Stimulated activated CD4-positive, alpha-beta T cell treated with anti-CD3 and anti-CD28 coated beads, Interleukin-1b, Interleukin-23, amount 100 ng/mL, for 48 hours (primary cell): ENCODE measurements around the gene PPP1R1A.

Experiments
- DNase-seq: peaks from one replicate; pipeline ENCODE4 v3.0.0-alpha.2; 2020

PPP1R1A gene

DNA sequence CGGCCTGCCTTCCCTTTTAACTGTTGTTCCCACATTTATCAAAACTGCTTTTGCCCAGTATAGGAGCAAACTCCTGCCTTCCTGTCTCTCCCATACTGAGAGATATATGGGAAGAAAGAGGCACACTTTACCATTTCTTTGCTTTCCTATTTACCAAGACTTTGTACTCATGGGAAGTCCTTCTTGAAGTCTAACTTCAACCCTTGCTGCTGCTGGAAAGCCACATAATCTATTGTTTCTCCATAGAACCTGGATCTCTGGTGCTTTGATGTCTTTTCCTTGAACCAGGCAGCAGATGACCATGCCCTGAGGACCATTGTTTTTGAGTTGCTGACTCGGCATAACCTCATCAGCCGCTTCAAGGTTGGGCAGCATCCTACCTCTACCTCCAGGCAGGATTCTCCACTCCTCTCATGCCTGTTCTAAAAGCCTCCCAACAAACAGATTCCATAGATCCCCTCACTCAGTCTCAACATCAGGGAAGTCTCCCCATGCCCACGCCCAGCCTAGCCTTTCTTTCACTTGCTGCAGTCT is 18.4 kb downstream of the PPP1R1A start:
- DNase-seq: no peak

- no peak for DNase-seq
These were observed 19.4 kb downstream of the PPP1R1A start for GRCh38 chr12:54569072-54569471.

GRCh38 chr12:54566792-54567191 is 21.7 kb downstream of the PPP1R1A start:
- DNase-seq: no peak

GRCh38 chr12:54565986-54566544 is 22.4 kb downstream of the PPP1R1A start:
- no peak for DNase-seq

DNA sequence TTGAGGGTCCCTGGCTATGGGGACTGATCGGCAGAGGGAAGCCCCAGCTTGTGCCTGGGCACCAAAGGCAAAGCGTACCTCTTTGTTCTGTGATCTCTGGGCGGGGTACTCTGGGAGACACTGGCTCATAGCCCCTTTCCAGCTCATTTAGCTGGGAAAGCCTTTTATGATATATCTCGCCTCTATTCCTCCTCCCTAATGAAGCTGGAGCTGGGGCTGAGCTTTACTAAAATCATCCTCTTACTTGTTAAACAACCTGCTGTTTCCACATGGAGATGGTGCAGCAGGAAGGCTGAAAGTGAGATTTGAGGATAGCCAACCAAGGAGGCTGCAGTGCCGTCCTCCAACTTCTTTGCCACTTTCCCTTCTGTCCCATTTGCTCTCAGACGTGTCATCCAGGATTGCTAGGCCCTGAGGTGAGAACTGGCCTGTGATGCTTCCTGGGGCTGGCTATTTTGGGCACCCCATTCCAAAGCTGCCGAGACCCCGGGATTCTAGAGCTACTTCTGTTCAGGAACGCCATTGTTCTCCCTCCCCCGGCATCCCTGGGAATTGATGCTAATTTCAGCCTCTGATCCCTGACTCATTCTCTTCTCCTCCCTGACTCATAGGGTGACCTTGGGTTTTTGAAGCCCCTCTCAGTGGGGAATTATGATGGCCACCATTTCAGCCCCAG is 23.0 kb downstream of the PPP1R1A start:
- no peak for DNase-seq

DNA sequence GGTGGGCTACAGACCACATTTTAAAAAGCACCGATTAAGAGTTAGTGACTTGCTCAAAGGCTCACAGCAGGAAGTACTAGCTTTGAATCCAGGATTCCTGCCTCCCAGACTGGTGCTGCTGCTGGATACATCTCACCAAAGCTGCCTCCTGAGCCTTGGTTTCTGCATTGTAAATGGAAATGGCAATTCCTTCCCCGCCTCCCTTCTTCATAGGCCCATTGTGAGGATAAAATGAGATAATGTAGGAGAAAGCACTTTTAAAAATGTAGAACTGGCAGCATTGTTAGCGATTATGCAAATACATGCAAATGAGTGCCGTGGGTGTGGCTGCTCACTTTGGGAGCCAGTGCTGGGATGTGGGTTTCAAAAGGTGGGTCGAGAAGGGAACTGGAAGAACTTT is 23.7 kb downstream of the PPP1R1A start:
- DNase-seq: no peak

DNA sequence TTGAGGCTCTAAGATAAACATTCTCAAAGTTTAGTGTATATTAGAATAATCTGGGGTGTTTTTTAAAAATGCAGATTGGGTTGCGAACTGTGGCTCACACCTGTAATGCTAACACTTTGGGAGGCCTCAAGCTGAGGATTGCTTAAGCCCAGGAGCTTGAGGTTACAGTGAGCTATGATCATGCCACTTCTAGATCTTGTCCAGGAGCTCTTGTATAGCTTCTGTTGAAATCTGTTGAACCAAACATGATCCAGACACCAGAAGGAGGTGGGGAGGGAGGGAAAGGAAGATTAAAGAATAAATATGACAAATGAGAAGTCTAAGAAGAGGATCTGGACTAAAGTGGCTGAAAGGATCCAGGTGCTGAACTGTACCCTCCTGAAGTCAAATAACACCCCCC is 24.7 kb downstream of the PPP1R1A start:
- DNase-seq: no peak

DNA sequence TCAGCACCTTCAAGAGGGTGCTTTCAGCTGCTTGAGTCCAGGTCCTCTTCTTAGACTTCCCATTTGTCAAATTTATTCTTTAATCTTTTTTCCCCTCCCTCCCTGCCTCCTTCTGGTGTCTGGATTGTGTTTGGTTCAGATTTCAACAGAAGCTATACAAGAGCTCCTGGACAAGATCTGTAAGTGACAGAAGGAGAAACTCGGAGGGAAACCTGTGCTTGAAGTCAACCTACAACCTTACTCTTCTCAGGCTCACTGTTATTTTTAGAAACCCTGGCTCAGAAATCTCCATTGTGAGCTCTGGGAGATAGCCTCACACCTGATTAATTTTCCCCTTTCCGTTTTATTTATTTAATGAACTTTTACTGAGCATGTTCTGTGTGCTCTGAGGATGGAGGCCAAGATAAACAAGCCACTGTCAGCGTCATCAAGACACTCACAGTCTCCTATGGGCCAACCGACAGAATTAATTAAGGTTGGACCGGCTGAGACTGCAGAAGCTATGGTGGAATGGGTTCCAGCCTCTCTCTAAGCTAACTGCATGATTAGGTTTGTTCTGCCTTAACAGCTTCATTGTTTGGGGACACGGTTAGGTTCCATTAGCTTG is 25.6 kb downstream of the PPP1R1A start:
- DNase-seq: no peak

GRCh38 chr12:54561164-54561563 is 27.3 kb downstream of the PPP1R1A start:
- DNase-seq: peak; percentile 13

DNA sequence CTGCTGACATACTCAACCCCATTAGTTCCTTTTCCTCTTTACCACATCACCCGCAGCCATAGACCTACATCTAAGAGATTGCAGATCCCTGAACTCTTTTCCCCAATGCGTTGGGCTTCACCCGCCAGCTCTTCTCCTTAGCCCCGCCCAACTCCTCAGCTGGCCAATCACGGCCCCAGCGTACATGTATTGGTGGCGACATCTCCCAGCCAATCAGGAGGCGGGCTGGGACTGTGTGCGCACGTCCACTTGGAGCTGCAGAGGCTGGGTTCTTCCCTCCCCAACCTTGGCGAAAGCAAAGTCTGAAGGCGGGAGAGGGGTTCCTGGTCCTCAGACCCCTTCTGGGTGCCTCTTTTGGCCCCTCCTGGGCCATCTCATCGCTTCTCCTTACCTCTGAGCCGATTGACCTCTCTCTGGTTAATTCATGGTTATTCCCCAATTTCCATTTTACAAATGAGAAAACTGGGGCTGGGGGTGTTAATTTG is 28.0 kb downstream of the PPP1R1A start:
- peak; percentile 91 for DNase-seq

DNA sequence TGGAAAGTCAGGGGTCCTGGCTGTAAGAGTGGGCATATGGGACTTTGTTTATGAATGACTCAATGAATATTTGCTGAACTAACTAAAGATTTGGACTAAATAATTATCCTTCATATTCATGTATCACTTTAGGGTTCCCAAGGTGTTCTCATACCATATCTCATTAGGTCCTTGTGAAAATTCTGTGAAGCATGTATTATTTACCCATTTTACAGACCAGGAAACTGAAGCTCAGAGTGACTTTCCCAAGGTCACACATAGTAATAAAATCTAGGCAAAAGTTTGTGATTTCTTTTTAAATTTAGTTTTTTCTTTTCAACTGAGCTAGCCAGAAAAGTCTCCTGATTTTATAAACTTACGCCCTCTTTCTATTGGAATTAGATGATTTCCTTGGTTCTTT is 29.7 kb downstream of the PPP1R1A start:
- DNase-seq: no peak

DNA sequence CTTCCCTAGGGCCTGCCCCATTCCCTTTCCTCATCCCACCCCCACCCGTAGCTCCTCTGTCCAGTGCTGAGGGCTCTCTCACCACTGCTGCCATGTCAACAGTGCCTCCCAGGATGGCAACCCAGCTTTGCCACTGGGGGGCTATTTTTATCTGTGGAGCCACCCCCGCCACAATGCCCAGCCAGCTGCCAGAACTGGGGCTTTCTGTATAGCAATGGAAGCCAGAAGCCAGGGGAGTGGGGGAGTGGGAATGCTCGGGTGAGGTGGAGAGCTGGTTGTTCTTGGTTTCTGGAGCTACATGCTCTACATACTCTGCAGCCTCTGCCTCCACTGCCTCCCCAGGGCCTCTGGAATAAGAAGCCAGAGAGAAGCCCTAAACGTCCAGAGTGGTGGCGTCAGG is 30.1 kb downstream of the PPP1R1A start:
- DNase-seq: no peak

GRCh38 chr12:54555670-54556257 is 32.7 kb downstream of the PPP1R1A start:
- DNase-seq: no peak

DNA sequence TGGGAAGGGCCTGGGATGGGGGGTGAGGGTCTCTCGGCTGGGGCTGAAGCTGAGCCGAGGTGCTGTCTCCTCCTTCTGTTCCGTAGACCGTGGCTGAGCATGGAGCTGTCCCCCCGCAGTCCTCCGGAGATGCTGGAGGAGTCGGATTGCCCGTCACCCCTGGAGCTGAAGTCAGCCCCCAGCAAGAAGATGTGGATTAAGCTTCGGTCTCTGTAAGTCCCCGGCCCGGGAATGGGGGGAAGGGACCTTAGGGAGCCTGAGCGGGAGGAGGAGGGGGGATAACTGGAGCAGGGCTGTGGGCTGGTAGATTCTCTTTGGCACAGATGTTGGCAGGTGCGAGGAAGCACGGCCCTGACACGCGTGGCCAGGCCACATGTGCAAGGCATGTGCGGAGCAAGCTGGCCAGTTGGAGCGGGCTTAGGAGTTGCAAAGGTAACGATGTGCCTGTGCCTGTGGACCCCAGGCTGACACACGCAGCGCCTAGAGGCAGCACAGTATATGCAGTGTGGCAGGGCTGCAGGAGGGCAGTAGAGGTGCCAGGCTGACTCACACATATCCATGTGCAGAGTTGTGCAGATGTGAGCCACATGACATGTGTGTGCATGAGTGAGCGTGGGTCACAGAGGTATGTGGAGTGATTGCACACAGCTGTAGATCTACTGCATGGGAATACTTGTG is 38.5 kb downstream of the PPP1R1A start:
- peak; percentile 64 for DNase-seq

DNA sequence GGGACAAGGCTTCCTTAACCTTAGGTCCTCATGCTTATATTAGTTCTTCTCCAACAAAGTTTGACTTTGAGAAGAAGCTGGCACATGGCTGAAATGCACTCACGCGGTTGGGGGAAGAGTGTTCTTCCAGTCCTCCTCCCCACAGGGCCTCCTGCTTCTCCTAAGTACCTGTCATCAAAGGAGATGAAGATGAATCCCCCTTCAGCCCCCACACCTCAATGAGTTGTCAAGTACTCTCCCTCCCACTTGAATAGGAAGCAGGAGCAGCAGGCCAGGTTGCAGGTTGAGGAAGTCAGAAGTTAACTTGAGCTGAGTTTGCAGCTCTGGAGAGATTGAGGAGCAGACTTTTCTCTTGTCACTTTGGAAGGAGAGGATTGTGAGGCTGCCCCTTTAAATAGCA is 41.9 kb downstream of the PPP1R1A start:
- no peak for DNase-seq

DNA sequence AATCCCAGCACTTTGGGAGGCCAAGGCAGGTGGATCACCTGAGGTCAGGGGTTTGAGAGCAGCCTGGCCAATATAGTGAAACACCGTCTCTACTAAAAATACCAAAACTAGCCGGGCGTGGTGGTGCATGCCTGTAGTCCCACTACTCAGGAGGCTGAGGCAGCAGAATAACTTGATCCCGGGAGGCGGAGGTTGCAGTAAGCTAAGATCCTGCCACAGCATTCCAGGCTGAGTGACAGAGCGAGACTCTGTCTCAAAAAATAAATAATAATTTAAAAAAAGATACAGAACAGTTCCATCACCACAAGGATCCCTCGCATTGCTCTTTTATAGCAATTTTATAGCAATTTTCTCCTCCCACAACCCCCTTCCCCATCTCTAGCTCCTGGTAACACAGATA is 43.7 kb downstream of the PPP1R1A start:
- no peak for DNase-seq

- no peak for DNase-seq
These were observed 44.9 kb downstream of the PPP1R1A start for GRCh38 chr12:54543526-54543925.

GRCh38 chr12:54541751-54542290 is 46.6 kb downstream of the PPP1R1A start:
- no peak for DNase-seq

GRCh38 chr12:54538136-54538700 is 50.2 kb downstream of the PPP1R1A start:
- no peak for DNase-seq

DNA sequence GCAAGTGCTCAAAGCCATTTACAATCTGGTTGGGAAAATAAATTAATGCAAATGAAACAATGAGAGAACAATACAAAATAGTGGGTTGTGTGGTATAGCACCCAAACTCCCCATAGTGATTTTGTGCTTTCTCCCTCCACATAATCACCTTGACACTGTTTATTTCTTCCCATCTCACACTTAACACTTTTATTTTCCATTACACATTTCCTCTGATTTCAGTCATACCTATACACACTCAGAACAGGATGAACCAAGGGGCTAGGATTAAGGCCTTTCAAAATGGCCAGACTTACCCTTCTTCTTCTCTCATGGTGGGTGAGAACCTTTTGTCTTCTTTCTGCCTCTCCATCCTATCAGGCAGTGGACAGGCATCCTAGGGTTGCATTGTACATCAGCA is 53.0 kb downstream of the PPP1R1A start:
- DNase-seq: no peak

DNA sequence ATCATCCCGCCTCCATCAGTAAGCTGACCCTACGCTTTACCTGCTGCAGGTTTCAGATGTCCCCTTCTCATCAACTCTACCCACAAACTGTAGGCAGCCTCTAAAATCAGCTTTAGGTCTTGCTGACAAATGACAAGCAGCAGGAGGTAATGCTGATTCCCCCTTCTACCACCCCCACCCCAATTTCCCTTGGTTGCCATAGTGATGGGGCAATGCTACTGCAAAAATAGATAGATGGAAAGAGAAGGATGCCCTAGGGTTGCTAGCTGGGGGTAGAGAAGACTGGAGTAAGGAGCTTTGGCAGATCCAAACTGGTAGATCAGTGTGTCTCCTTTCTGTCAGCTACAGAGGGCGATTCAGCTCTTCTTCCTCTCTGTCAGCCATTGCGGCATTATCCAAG is 58.9 kb downstream of the PPP1R1A start:
- DNase-seq: no peak
